Measurements from ENCODE around the gene PAK6. TPM values are rescaled to one million over a fixed set of nuclear protein-coding genes. Genes with fewer than 3 reads are reported as not detected.

The PAK6 gene
- total RNA-seq, 2 experiments from 2014 or later = 1.0 to 1.7 TPM

- Mint-ChIP-seq H3K4me3 (no peak overlapping the region), H3K9me3 (ENCODE audit: low read depth) (no peaks in the 10 kb centered on the region)
- no peak for DNase-seq
These were observed 38.6 kb downstream of the PAK6 start for GRCh38 chr15:40277471-40277870.

GRCh38 chr15:40278026-40278425, 39.2 kb downstream of the PAK6 start:
- Mint-ChIP-seq H3K27ac (no peak overlapping the region), H3K4me3 (no peak overlapping the region), H3K4me1 (peaks cover 10% of the 10 kb centered on the region), H3K27me3 (peaks cover 45% of the 10 kb centered on the region), H3K36me3 (no peaks in the 10 kb centered on the region), H3K9me3 (ENCODE audit: low read depth) (no peaks in the 10 kb centered on the region)
- CTCF ChIA-PET = interaction anchor here (1.0 to 10.7 kb wide), 18 partner anchors 9 to 241 kb away, joined by 3 to 411 read pairs (median 10); partner anchors contain the start of genes CCDC9B, DISP2 and PLCB2
- DNase-seq (no peak), ATAC-seq (no peak)

More at GRCh38 chr15:40277471-40277870, 38.6 kb downstream of the PAK6 start:
- Mint-ChIP-seq H3K27ac (no peak overlapping the region), H3K36me3 (no peaks in the 10 kb centered on the region), H3K27me3 (peaks cover 45% of the 10 kb centered on the region), H3K4me1 (peaks cover 10% of the 10 kb centered on the region)
- CTCF ChIA-PET = interaction anchor here (1.0 to 10.7 kb wide), 11 partner anchors 9 to 231 kb away, joined by 3 to 411 read pairs (median 20); partner anchors contain the start of genes CCDC9B and PLCB2
- ATAC-seq = no peak

GRCh38 chr15:40279437-40280141, 40.7 kb downstream of the PAK6 start:
- Mint-ChIP-seq H3K4me3 (no peak overlapping the region), H3K27me3 (peaks cover 57% of the 10 kb centered on the region), H3K4me1 (peaks cover 10% of the 10 kb centered on the region), H3K36me3 (no peaks in the 10 kb centered on the region), H3K9me3 (ENCODE audit: low read depth) (no peaks in the 10 kb centered on the region), H3K27ac (no peak overlapping the region)
- CTCF ChIA-PET = interaction anchor here (0.6 to 10.7 kb wide), 58 partner anchors 8 to 492 kb away, joined by 3 to 411 read pairs (median 5); partner anchors contain the start of genes BUB1B, CCDC9B, DISP2 and INAFM2
- DNase-seq (peak; percentile 75), ATAC-seq (peak; percentile 47)

GRCh38 chr15:40280260-40281056, 41.6 kb downstream of the PAK6 start:
- DNase-seq (no peak), ATAC-seq (no peak)
- CTCF ChIA-PET = interaction anchor here (0.7 to 10.7 kb wide), 16 partner anchors 12 to 241 kb away, joined by 3 to 411 read pairs (median 8); partner anchors contain the start of genes BUB1B, CCDC9B, DISP2 and INAFM2
- Mint-ChIP-seq H3K36me3 (no peaks in the 10 kb centered on the region), H3K27me3 (peaks cover 57% of the 10 kb centered on the region), H3K9me3 (ENCODE audit: low read depth) (no peaks in the 10 kb centered on the region), H3K27ac (no peak overlapping the region), H3K4me1 (peaks cover 6% of the 10 kb centered on the region), H3K4me3 (no peak overlapping the region)

- ATAC-seq (no peak), DNase-seq (no peak)
- CTCF ChIA-PET = interaction anchor here (1.0 to 10.7 kb wide), 9 partner anchors 22 to 241 kb away, joined by 3 to 411 read pairs (median 38); partner anchors contain the start of genes CCDC9B, DISP2, INAFM2 and PLCB2
- H3K36me3 Mint-ChIP-seq = no peaks in the 10 kb centered on the region
- no peak overlapping the region for H3K27ac Mint-ChIP-seq
- H3K27me3 Mint-ChIP-seq = peaks cover 57% of the 10 kb centered on the region
- no peaks in the 10 kb centered on the region for H3K9me3 Mint-ChIP-seq (ENCODE audit: low read depth)
- H3K4me3 Mint-ChIP-seq = no peak overlapping the region
- peaks cover 6% of the 10 kb centered on the region for H3K4me1 Mint-ChIP-seq
These were observed 42.4 kb downstream of the PAK6 start for GRCh38 chr15:40281057-40281800.

GRCh38 chr15:40281801-40282146, 42.9 kb downstream of the PAK6 start:
- H3K9me3 Mint-ChIP-seq (ENCODE audit: low read depth) = no peaks in the 10 kb centered on the region
- H3K36me3 Mint-ChIP-seq = no peaks in the 10 kb centered on the region
- H3K27ac Mint-ChIP-seq = no peak overlapping the region
- DNase-seq (no peak), ATAC-seq (no peak)
- CTCF ChIA-PET = interaction anchor here (0.9 to 9.2 kb wide), 3 partner anchors 28 to 140 kb away, joined by 3 to 101 read pairs (median 38); partner anchors contain the start of gene PLCB2
- peaks cover 56% of the 10 kb centered on the region for H3K27me3 Mint-ChIP-seq
- H3K4me3 Mint-ChIP-seq = no peak overlapping the region
- H3K4me1 Mint-ChIP-seq = peaks cover 6% of the 10 kb centered on the region

GRCh38 chr15:40282147-40282868, 43.4 kb downstream of the PAK6 start:
- H3K4me3 Mint-ChIP-seq = peak overlapping the region; percentile 58
- CTCF ChIA-PET = interaction anchor here (0.9 to 9.2 kb wide), 9 partner anchors 8 to 140 kb away, joined by 3 to 101 read pairs (median 3); partner anchors contain the start of gene PLCB2
- no peaks in the 10 kb centered on the region for H3K9me3 Mint-ChIP-seq (ENCODE audit: low read depth)
- peaks cover 50% of the 10 kb centered on the region for H3K27me3 Mint-ChIP-seq
- H3K4me1 Mint-ChIP-seq = peaks cover 6% of the 10 kb centered on the region
- DNase-seq = peak; percentile 57
- H3K36me3 Mint-ChIP-seq = no peaks in the 10 kb centered on the region
- ATAC-seq = peak; percentile 74
- no peak overlapping the region for H3K27ac Mint-ChIP-seq

- peaks cover 43% of the 10 kb centered on the region for H3K27me3 Mint-ChIP-seq
- H3K9me3 Mint-ChIP-seq (ENCODE audit: low read depth) = no peaks in the 10 kb centered on the region
- CTCF ChIA-PET = interaction anchor here (0.7 to 9.2 kb wide), 9 partner anchors 9 to 129 kb away, joined by 3 to 101 read pairs (median 3); partner anchors contain the start of gene PLCB2
- no peaks in the 10 kb centered on the region for H3K36me3 Mint-ChIP-seq
- peaks cover 6% of the 10 kb centered on the region for H3K4me1 Mint-ChIP-seq
- ATAC-seq (peak; percentile 63), DNase-seq (no peak)
- no peak within 1 kb of the TSS for H3K27ac Mint-ChIP-seq
- peak within 1 kb of the TSS; percentile 58 for H3K4me3 Mint-ChIP-seq
These were observed 44.2 kb downstream of the PAK6 start, which contains the start of gene ANKRD63 for GRCh38 chr15:40282869-40283614. Gene ANKRD63 (minus strand): TSS chr15:40283064. CDS start chr15:40282586, 478 bp downstream.

- Mint-ChIP-seq H3K9me3 (ENCODE audit: low read depth) (no peaks in the 10 kb centered on the region), H3K27me3 (peaks cover 36% of the 10 kb centered on the region), H3K4me3 (no peak overlapping the region), H3K27ac (no peak overlapping the region), H3K4me1 (peaks cover 6% of the 10 kb centered on the region), H3K36me3 (no peaks in the 10 kb centered on the region)
- DNase-seq = no peak
- no peak for ATAC-seq
- CTCF ChIA-PET = interaction anchor here (0.7 to 9.2 kb wide), 8 partner anchors 9 to 129 kb away, joined by 3 to 101 read pairs (median 4); partner anchors contain the start of gene PLCB2
These were observed 44.9 kb downstream of the PAK6 start for GRCh38 chr15:40283615-40284300.

- ATAC-seq = no peak
- Mint-ChIP-seq H3K36me3 (no peaks in the 10 kb centered on the region), H3K4me3 (no peak overlapping the region), H3K4me1 (peaks cover 2% of the 10 kb centered on the region), H3K27me3 (peaks cover 25% of the 10 kb centered on the region), H3K27ac (no peak overlapping the region), H3K9me3 (ENCODE audit: low read depth) (no peaks in the 10 kb centered on the region)
- no peak for DNase-seq
- CTCF ChIA-PET = interaction anchor here (1.4 to 9.2 kb wide), 5 partner anchors 11 to 141 kb away, joined by 3 to 101 read pairs (median 32); partner anchors contain the start of gene PLCB2
These were observed 46.3 kb downstream of the PAK6 start for GRCh38 chr15:40285151-40285550.

GRCh38 chr15:40285554-40286011, 46.7 kb downstream of the PAK6 start:
- Mint-ChIP-seq H3K4me3 (no peak overlapping the region), H3K4me1 (peaks cover 2% of the 10 kb centered on the region), H3K27me3 (peaks cover 21% of the 10 kb centered on the region), H3K9me3 (ENCODE audit: low read depth) (no peaks in the 10 kb centered on the region), H3K27ac (no peak overlapping the region), H3K36me3 (no peaks in the 10 kb centered on the region)
- DNase-seq (no peak), ATAC-seq (no peak)
- CTCF ChIA-PET = interaction anchor here (1.4 to 9.2 kb wide), 5 partner anchors 11 to 140 kb away, joined by 3 to 101 read pairs (median 32); partner anchors contain the start of gene PLCB2

Data from activated CD8-positive, alpha-beta memory T cell treated with anti-CD3 and anti-CD28 coated beads, Interleukin-2, amount 10 ng/mL, durations not matched to agents 7 days and 5 days (primary cell).